Vagina (tissue), 2 donors: ENCODE data around the gene SEMA3B. TPM values are rescaled to one million over a fixed set of nuclear protein-coding genes. Genes with fewer than 3 reads are reported as not detected.

Experiments
- DNase-seq, 2 donors: peaks; one replicate each; pipeline ENCODE4 v3.0.0-alpha.2; 2017; ENCODE audit errors: extremely low spot score in 2 of 2
- H3K27ac ChIP-seq: fragments of 200-600 bp; sonication (generic); one replicate; pipeline ENCODE4 v1.5.1; 2019
- H3K27me3 ChIP-seq: fragments of 200-600 bp; sonication (generic); one replicate; pipeline ENCODE4 v1.5.1; 2019
- H3K36me3 ChIP-seq, 2 donors: fragments of 200-600 bp; sonication (generic); one replicate each; pipeline ENCODE4 v1.5.1; 2017 to 2019
- H3K4me1 ChIP-seq: fragments of 200-600 bp; sonication (generic); one replicate; pipeline ENCODE4 v1.5.1; 2019
- H3K4me3 ChIP-seq, 2 donors: fragments of 200-600 bp; sonication (generic); 1 replicate in 1 of 2; 2 replicates in 1 of 2; pipeline ENCODE4 v1.5.1; 2016 to 2019
- H3K9me3 ChIP-seq: fragments of 200-600 bp; sonication (generic); one replicate; pipeline ENCODE4 v1.5.1; 2019
- CTCF ChIP-seq, 3 experiments: fragments of 450-650 bp in 2 of 3; fragments of 200-600 bp in 1 of 3; sonication (generic) in 1 of 3; IDR thresholded peaks; one replicate each; pipeline ENCODE4 v1.5.1; 2017 to 2019; ENCODE audit warnings: antibody characterized with exemption in 3 of 3, mild to moderate bottlenecking in 2 of 3, moderate library complexity in 2 of 3
- POLR2A ChIP-seq, 2 donors: fragments of 450-650 bp; IDR thresholded peaks; one replicate each; pipeline ENCODE4 v1.6.1; 2017; ENCODE audit warnings: antibody characterized with exemption in 2 of 2, mild to moderate bottlenecking in 2 of 2, moderate library complexity in 2 of 2
- POLR2AphosphoS5 ChIP-seq, 2 donors: sonication (generic); formaldehyde crosslinking; IDR thresholded peaks; one replicate each; pipeline ENCODE4 v1.9.0; 2017; ENCODE audit warnings: antibody characterized with exemption in 2 of 2, mild to moderate bottlenecking in 2 of 2, low read depth in 1 of 2; ENCODE audit not compliant: insufficient read depth in 1 of 2
- intact Hi-C: fragments of 100-400 bp; cut with DNase I; formaldehyde crosslinking; loops from one replicate; pipeline ENCODE4 v1.15.1; 2023
- total RNA-seq: library from RNA; depleted of rRNA; stranded (reverse); fragments of >200 nt; gene quantifications from one replicate; pipeline ENCODE4 v1.2.3, GENCODE V29; 2016

SEMA3B gene
- total RNA-seq, 1 donor from 2014 or later = 32.9 TPM

- H3K27ac ChIP-seq = no peak overlapping the region
- no peak for DNase-seq
- peaks cover 0 to 41% of the 10 kb centered on the region in 2 donors for H3K36me3 ChIP-seq
- TF ChIP-seq CTCF (IDR thresholded peaks at IDR 0.05) (no peak), POLR2A (IDR thresholded peaks at IDR 0.05) (no peak), POLR2AphosphoS5 (IDR thresholded peaks at IDR 0.05; ENCODE audit: insufficient read depth in 1 of 2, low read depth in 1 of 2) (no peak)
- intact Hi-C loops = no loop called here
- no peaks in the 10 kb centered on the region for H3K27me3 ChIP-seq
- no peak overlapping the region for H3K4me3 ChIP-seq
- peaks cover 14% of the 10 kb centered on the region for H3K4me1 ChIP-seq
- H3K9me3 ChIP-seq = no peaks in the 10 kb centered on the region
Observed at GRCh38 chr3:50286322-50287227, 17.6 kb downstream of the SEMA3B start.

- H3K4me3 ChIP-seq = no peak overlapping the region
- no peak for DNase-seq
- TF ChIP-seq POLR2AphosphoS5 (IDR thresholded peaks at IDR 0.05; ENCODE audit: insufficient read depth in 1 of 2, low read depth in 1 of 2) (no peak), POLR2A (IDR thresholded peaks at IDR 0.05) (no peak), CTCF (IDR thresholded peaks at IDR 0.05) (no peak)
- H3K27me3 ChIP-seq = no peaks in the 10 kb centered on the region
- no peaks in the 10 kb centered on the region for H3K9me3 ChIP-seq
- H3K4me1 ChIP-seq = peaks cover 17% of the 10 kb centered on the region
- H3K27ac ChIP-seq = no peak overlapping the region
- intact Hi-C loops = no loop called here
- peaks cover 0 to 41% of the 10 kb centered on the region in 2 donors for H3K36me3 ChIP-seq
Observed at GRCh38 chr3:50287262-50287661, 18.3 kb downstream of the SEMA3B start.

GRCh38 chr3:50288387-50289007 lies 19.6 kb downstream of the SEMA3B start:
- peaks cover 27% of the 10 kb centered on the region for H3K4me1 ChIP-seq
- TF ChIP-seq POLR2A (IDR thresholded peaks at IDR 0.05) (no peak), CTCF (IDR thresholded peaks at IDR 0.05) (no peak), POLR2AphosphoS5 (IDR thresholded peaks at IDR 0.05; ENCODE audit: insufficient read depth in 1 of 2, low read depth in 1 of 2) (no peak)
- H3K27me3 ChIP-seq = no peaks in the 10 kb centered on the region
- H3K27ac ChIP-seq = no peak overlapping the region
- no peak for DNase-seq
- H3K36me3 ChIP-seq = peaks cover 0 to 41% of the 10 kb centered on the region in 2 donors
- H3K9me3 ChIP-seq = no peaks in the 10 kb centered on the region
- intact Hi-C loops = no loop called here
- H3K4me3 ChIP-seq = no peak overlapping the region

GRCh38 chr3:50289130-50289529 lies 20.2 kb downstream of the SEMA3B start:
- Histone ChIP-seq H3K36me3 (peaks cover 0 to 41% of the 10 kb centered on the region in 2 donors), H3K27me3 (no peaks in the 10 kb centered on the region), H3K4me1 (peaks cover 27% of the 10 kb centered on the region), H3K9me3 (no peaks in the 10 kb centered on the region), H3K27ac (no peak overlapping the region), H3K4me3 (no peak overlapping the region)
- intact Hi-C loops = no loop called here
- no peak for DNase-seq
- TF ChIP-seq POLR2AphosphoS5 (IDR thresholded peaks at IDR 0.05; ENCODE audit: insufficient read depth in 1 of 2, low read depth in 1 of 2) (no peak), CTCF (IDR thresholded peaks at IDR 0.05) (no peak), POLR2A (IDR thresholded peaks at IDR 0.05) (no peak)
